Prostate gland (tissue), 2 donors: ENCODE data around the gene FADS1.

Experiments used
- CTCF ChIP-seq, 4 experiments: fragments of 200-600 bp in 2 of 4; fragments of 450-650 bp in 2 of 4; sonication (generic) in 2 of 4; IDR thresholded peaks; 1 replicate in 3 of 4; 2 replicates in 1 of 4; pipeline ENCODE4 v1.5.1; 2016 to 2019; ENCODE audit warnings: antibody characterized with exemption in 4 of 4, mild to moderate bottlenecking in 2 of 4, moderate library complexity in 2 of 4
- POLR2A ChIP-seq: fragments of 450-650 bp; IDR thresholded peaks from one replicate; pipeline ENCODE4 v1.6.1; 2016; ENCODE audit warnings: antibody characterized with exemption, mild to moderate bottlenecking

GRCh38 chr11:61778357-61778886, 38.4 kb downstream of the FADS1 start:
- TF ChIP-seq POLR2A (no peak), CTCF (IDR thresholded peaks at IDR 0.05) (no peak)
